ENCODE data around the gene EIF3CL.
"Not testable (repeated sequence)": the region's sequence is repeated elsewhere in the genome, so short reads cannot be mapped to it uniquely, and the experiment has no call there.

DNA sequence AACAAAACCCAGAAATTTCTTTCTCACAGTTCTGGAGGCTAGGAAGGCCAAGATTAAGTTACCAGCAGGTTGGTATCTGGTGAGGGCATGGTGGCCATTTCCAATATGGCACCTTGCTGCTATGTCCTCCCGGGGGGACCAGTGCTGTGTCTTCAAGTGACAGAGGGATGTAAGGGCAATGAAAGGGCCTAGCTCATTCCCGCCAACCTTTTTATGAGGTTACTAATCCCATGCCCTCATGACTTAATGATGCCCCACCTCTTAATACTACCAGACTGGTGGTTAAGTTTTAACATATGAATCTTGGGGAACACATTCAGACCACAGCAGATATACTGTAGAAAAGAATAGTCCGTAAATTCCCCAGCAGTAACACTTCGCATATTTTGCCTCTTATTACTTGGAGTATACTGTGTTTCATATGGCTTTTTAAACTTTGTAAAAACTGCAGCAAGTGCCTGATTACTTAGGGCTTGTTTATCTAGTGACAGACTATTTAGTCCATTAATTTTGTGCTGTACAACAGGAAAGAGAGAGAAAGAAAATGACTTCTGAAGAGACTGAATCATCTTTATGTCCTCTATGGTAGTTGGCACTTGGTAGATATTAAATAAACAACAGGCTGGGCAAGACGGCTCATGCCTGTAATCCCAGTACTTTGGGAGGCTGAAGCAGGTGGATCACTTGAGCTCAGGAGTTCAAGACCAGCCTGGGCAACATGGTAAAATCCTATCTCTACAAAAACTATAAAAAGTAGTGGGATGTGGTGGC, 66.5 kb downstream of the EIF3CL start:
- TF ChIP-seq, protein P1, sequence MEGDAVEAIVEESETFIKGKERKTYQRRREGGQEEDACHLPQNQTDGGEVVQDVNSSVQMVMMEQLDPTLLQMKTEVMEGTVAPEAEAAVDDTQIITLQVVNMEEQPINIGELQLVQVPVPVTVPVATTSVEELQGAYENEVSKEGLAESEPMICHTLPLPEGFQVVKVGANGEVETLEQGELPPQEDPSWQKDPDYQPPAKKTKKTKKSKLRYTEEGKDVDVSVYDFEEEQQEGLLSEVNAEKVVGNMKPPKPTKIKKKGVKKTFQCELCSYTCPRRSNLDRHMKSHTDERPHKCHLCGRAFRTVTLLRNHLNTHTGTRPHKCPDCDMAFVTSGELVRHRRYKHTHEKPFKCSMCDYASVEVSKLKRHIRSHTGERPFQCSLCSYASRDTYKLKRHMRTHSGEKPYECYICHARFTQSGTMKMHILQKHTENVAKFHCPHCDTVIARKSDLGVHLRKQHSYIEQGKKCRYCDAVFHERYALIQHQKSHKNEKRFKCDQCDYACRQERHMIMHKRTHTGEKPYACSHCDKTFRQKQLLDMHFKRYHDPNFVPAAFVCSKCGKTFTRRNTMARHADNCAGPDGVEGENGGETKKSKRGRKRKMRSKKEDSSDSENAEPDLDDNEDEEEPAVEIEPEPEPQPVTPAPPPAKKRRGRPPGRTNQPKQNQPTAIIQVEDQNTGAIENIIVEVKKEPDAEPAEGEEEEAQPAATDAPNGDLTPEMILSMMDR (IDR thresholded peaks at IDR 0.05) = not testable (repeated sequence)
- not testable (repeated sequence) for TF ChIP-seq POLR2A (IDR thresholded peaks at IDR 0.05)
